ENCODE results near the gene PHLDA3. TPM values are rescaled to one million over a fixed set of nuclear protein-coding genes. Genes with fewer than 3 reads are reported as not detected.

Gene PHLDA3
- total and polyA plus RNA-seq, 4 donors, result 0.36 to 2.2 (median 1.0) TPM

GRCh38 chr1:201422436-201423030 lies 46.5 kb downstream of the PHLDA3 start:
- Histone ChIP-seq H3K36me3 (ENCODE audit: control insufficient read depth in 4 of 4, insufficient read depth in 3 of 4, low read depth in 1 of 4, low read length in 3 of 4) (no peaks in the 10 kb centered on the region), H3K9me3 (ENCODE audit: control insufficient read depth in 4 of 4, low read length in 3 of 4) (no peaks in the 10 kb centered on the region), H3K27me3 (ENCODE audit: control insufficient read depth in 4 of 4, insufficient read depth in 4 of 4, low read length in 3 of 4) (no peaks in the 10 kb centered on the region), H3K9ac (ENCODE audit: low read depth in 1 of 2, low read length in 2 of 2) (no peak overlapping the region), H3K4me1 (ENCODE audit: control insufficient read depth in 4 of 4, insufficient read depth in 4 of 4, low read length in 3 of 4) (no peaks in the 10 kb centered on the region), H3K27ac (ENCODE audit: low read depth in 1 of 2, low read length in 2 of 2) (no peak overlapping the region), H3K4me3 (ENCODE audit: low read depth in 1 of 3, low read length in 3 of 3) (no peak overlapping the region)
- WGBS, result 85% methylated on average over 6 of the region's 6 CpGs
- DNase-seq (ENCODE audit: low spot score), result no peak
- TF ChIP-seq RXRA (IDR thresholded peaks at IDR 0.05) (no peak), NR2F2 (IDR thresholded peaks at IDR 0.05) (no peak), ZBTB33 (IDR thresholded peaks at IDR 0.05) (no peak), CTCF (IDR thresholded peaks at IDR 0.05; ENCODE audit: low read depth, low read length, missing input control) (no peak), GABPA (IDR thresholded peaks at IDR 0.05 in 1 of 2, conservative IDR thresholded peaks at IDR 0.05 in 1 of 2) (no peak), TAF1 (conservative IDR thresholded peaks at IDR 0.05) (no peak), FOXA2 (IDR thresholded peaks at IDR 0.05) (no peak), MAX (IDR thresholded peaks at IDR 0.05) (no peak), HNF4A (conservative IDR thresholded peaks at IDR 0.05) (no peak), EGR1 (IDR thresholded peaks at IDR 0.05; ENCODE audit: low read depth in 2 of 2) (no peak), FOXA1 (IDR thresholded peaks at IDR 0.05) (no peak), YY1 (IDR thresholded peaks at IDR 0.05) (no peak), JUND (IDR thresholded peaks at IDR 0.05) (no peak)

- DNase-seq (ENCODE audit: low spot score), result no peak
- no peaks in the 10 kb centered on the region for H3K4me1 ChIP-seq (ENCODE audit: control insufficient read depth in 4 of 4, insufficient read depth in 4 of 4, low read length in 3 of 4)
- 63% methylated on average over 3 of the region's 3 CpGs for WGBS
- no peak overlapping the region for H3K27ac ChIP-seq (ENCODE audit: low read depth in 1 of 2, low read length in 2 of 2)
- H3K9ac ChIP-seq (ENCODE audit: low read depth in 1 of 2, low read length in 2 of 2), result no peak overlapping the region
- no peak overlapping the region for H3K4me3 ChIP-seq (ENCODE audit: low read depth in 1 of 3, low read length in 3 of 3)
- H3K9me3 ChIP-seq (ENCODE audit: control insufficient read depth in 4 of 4, low read length in 3 of 4), result no peaks in the 10 kb centered on the region
- H3K36me3 ChIP-seq (ENCODE audit: control insufficient read depth in 4 of 4, insufficient read depth in 3 of 4, low read depth in 1 of 4, low read length in 3 of 4), result no peaks in the 10 kb centered on the region
- H3K27me3 ChIP-seq (ENCODE audit: control insufficient read depth in 4 of 4, insufficient read depth in 4 of 4, low read length in 3 of 4), result no peaks in the 10 kb centered on the region
- TF ChIP-seq TAF1 (conservative IDR thresholded peaks at IDR 0.05) (no peak), ATF3 (IDR thresholded peaks at IDR 0.05) (no peak), FOXA2 (IDR thresholded peaks at IDR 0.05) (no peak), CTCF (IDR thresholded peaks at IDR 0.05; ENCODE audit: low read depth, low read length, missing input control) (no peak), NR2F2 (IDR thresholded peaks at IDR 0.05) (no peak), ZBTB33 (IDR thresholded peaks at IDR 0.05) (no peak), HNF4G (IDR thresholded peaks at IDR 0.05) (no peak), EGR1 (IDR thresholded peaks at IDR 0.05; ENCODE audit: low read depth in 2 of 2) (no peak), YY1 (IDR thresholded peaks at IDR 0.05) (no peak), HNF4A (conservative IDR thresholded peaks at IDR 0.05) (no peak), GABPA (IDR thresholded peaks at IDR 0.05 in 1 of 2, conservative IDR thresholded peaks at IDR 0.05 in 1 of 2) (no peak), RAD21 (IDR thresholded peaks at IDR 0.05) (no peak), REST (IDR thresholded peaks at IDR 0.05) (no peak), MAX (IDR thresholded peaks at IDR 0.05) (no peak), JUND (IDR thresholded peaks at IDR 0.05) (no peak), RXRA (IDR thresholded peaks at IDR 0.05) (no peak), SP1 (IDR thresholded peaks at IDR 0.05) (no peak), FOXA1 (IDR thresholded peaks at IDR 0.05) (no peak)
These were observed 47.0 kb downstream of the PHLDA3 start for GRCh38 chr1:201422026-201422425.
